ENCODE results near the gene AGK.

AGK gene

GRCh38 chr7:141666071-141666470, 114.9 kb downstream of the AGK start:
- Histone ChIP-seq H3K4me1 (ENCODE audit: control insufficient read depth in 1 of 2, insufficient read depth in 1 of 2, low read depth in 1 of 2, low read length in 1 of 2) (peaks cover 5% of the 10 kb centered on the region in 2 experiments), H3K36me3 (no peaks in the 10 kb centered on the region), H3K27ac (no peak overlapping the region), H3K27me3 (no peaks in the 10 kb centered on the region), H3K9me3 (no peaks in the 10 kb centered on the region), H3K4me3 (ENCODE audit: low read depth in 1 of 2, low read length in 1 of 2) (no peak overlapping the region)
- TF ChIP-seq, protein P1, sequence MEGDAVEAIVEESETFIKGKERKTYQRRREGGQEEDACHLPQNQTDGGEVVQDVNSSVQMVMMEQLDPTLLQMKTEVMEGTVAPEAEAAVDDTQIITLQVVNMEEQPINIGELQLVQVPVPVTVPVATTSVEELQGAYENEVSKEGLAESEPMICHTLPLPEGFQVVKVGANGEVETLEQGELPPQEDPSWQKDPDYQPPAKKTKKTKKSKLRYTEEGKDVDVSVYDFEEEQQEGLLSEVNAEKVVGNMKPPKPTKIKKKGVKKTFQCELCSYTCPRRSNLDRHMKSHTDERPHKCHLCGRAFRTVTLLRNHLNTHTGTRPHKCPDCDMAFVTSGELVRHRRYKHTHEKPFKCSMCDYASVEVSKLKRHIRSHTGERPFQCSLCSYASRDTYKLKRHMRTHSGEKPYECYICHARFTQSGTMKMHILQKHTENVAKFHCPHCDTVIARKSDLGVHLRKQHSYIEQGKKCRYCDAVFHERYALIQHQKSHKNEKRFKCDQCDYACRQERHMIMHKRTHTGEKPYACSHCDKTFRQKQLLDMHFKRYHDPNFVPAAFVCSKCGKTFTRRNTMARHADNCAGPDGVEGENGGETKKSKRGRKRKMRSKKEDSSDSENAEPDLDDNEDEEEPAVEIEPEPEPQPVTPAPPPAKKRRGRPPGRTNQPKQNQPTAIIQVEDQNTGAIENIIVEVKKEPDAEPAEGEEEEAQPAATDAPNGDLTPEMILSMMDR (IDR thresholded peaks at IDR 0.05) = no peak

- Histone ChIP-seq H3K4me1 (ENCODE audit: control insufficient read depth in 1 of 2, insufficient read depth in 1 of 2, low read depth in 1 of 2, low read length in 1 of 2) (peaks cover 9 to 11% of the 10 kb centered on the region in 2 experiments), H3K36me3 (no peaks in the 10 kb centered on the region), H3K27me3 (no peaks in the 10 kb centered on the region), H3K4me3 (ENCODE audit: low read depth in 1 of 2, low read length in 1 of 2) (no peak overlapping the region), H3K9me3 (no peaks in the 10 kb centered on the region), H3K27ac (no peak overlapping the region)
- TF ChIP-seq, protein P1 (IDR thresholded peaks at IDR 0.05) = no peak
Measured at GRCh38 chr7:141668853-141669252, 117.6 kb downstream of the AGK start.

DNA sequence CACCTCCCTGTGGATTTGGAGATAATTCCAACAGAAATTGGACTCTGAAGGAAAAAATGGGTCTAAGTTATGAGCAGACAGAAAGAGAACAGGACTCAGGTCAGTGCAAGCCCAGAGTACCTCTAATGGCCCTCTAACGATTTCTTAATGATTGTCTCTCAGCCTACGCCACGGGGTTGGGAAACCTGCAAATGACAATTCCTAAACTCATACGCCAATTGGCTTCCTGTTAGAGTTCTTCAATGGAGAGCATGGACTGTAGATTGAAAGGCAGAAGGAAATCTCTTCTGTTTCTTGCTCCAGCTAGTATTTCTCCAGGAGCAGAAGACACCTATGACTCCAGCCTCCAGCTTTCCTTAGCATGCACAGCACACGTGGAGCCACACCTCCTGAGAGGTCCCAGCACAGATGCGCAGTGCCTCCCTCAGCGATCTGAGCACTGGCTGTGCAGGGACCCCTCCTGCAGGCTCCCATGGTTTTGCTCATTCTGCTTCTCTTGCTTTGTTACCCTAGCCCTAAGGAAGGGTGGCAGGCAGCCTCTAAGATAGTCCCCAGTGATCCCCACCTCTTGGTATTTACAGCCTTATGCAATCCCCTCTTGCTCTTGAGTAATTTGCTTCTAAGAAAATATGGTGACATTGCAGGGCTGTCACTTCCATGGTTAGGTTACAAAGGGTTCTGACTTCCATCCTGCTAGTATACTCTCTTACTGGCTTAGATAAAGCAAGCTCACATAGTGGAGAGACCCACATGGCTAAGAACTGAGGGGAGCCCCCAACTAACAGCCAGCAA, 120.7 kb downstream of the AGK start:
- no peak overlapping the region for H3K27ac ChIP-seq
- H3K9me3 ChIP-seq = no peaks in the 10 kb centered on the region
- TF ChIP-seq, protein P1 (IDR thresholded peaks at IDR 0.05) = no peak
- no peaks in the 10 kb centered on the region for H3K36me3 ChIP-seq
- peaks cover 9 to 21% of the 10 kb centered on the region in 2 experiments for H3K4me1 ChIP-seq (ENCODE audit: control insufficient read depth in 1 of 2, insufficient read depth in 1 of 2, low read depth in 1 of 2, low read length in 1 of 2)
- no peaks in the 10 kb centered on the region for H3K27me3 ChIP-seq
- no peak overlapping the region for H3K4me3 ChIP-seq (ENCODE audit: low read depth in 1 of 2, low read length in 1 of 2)

GRCh38 chr7:141673346-141673745, 122.1 kb downstream of the AGK start:
- Histone ChIP-seq H3K27me3 (no peaks in the 10 kb centered on the region), H3K36me3 (no peaks in the 10 kb centered on the region), H3K4me3 (ENCODE audit: low read depth in 1 of 2, low read length in 1 of 2) (no peak overlapping the region), H3K9me3 (no peaks in the 10 kb centered on the region), H3K27ac (no peak overlapping the region), H3K4me1 (ENCODE audit: control insufficient read depth in 1 of 2, insufficient read depth in 1 of 2, low read depth in 1 of 2, low read length in 1 of 2) (peaks cover 9 to 21% of the 10 kb centered on the region in 2 experiments)
- TF ChIP-seq, protein P1 (IDR thresholded peaks at IDR 0.05) = no peak

DNA sequence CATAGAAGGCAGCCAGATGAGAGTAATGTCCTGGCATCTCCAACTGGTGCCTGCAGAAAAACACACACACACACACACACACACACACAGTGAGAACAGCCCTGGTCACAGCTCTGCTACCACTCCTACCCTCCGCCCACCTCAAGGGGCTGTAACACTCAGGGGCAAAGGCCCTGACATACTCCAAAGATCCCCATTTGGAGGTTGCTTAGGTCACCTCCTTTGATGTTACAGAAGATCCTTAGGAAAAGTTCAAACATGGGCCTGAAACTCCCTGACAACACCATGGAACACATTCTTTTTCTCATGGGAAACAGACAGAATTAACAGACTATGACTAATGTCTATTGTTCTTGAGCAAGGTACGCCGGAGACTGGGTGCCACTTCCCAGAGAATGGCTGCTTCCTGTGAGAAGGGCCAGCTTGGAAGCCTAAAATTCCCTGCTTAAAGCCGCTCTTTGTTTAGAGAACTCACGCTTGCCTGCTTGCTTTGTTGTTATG, 123.0 kb downstream of the AGK start:
- Histone ChIP-seq H3K9me3 (no peaks in the 10 kb centered on the region), H3K27ac (no peak overlapping the region), H3K4me1 (ENCODE audit: control insufficient read depth in 1 of 2, insufficient read depth in 1 of 2, low read depth in 1 of 2, low read length in 1 of 2) (peaks cover 9 to 21% of the 10 kb centered on the region in 2 experiments), H3K36me3 (no peaks in the 10 kb centered on the region), H3K4me3 (ENCODE audit: low read depth in 1 of 2, low read length in 1 of 2) (no peak overlapping the region), H3K27me3 (no peaks in the 10 kb centered on the region)
- TF ChIP-seq, protein P1 (IDR thresholded peaks at IDR 0.05) = no peak
